ENCODE measurements around the gene ACTR10.
"Not testable (repeated sequence)": the region's sequence is repeated elsewhere in the genome, so short reads cannot be mapped to it uniquely, and the experiment has no call there.

The ACTR10 gene

GRCh38 chr14:58258156-58258555 lies 58.2 kb downstream of the ACTR10 start:
- Histone ChIP-seq H3K27me3 (ENCODE audit: insufficient read depth, low read depth) (no peaks in the 10 kb centered on the region), H3K36me3 (ENCODE audit: insufficient read depth) (no peaks in the 10 kb centered on the region), H3K9ac (no peak overlapping the region), H3K27ac (no peak overlapping the region), H4K20me1 (ENCODE audit: insufficient read depth) (no peaks in the 10 kb centered on the region), H3K4me2 (no peak overlapping the region), H3K4me3 (IDR thresholded peaks at IDR 0.05; ENCODE audit: insufficient read depth, low read depth, low read length) (no peak overlapping the region), H3K4me1 (ENCODE audit: low read depth, poor library complexity, severe bottlenecking) (no peaks in the 10 kb centered on the region), H3K79me2 (ENCODE audit: insufficient read depth, low read depth) (0 out of 2 replicates have a peak, but pooled peaks cover 5% of the 10 kb centered on the region), H2AFZ (ENCODE audit: low read depth) (no peak overlapping the region)
- TF ChIP-seq CTCF (conservative IDR thresholded peaks at IDR 0.05; ENCODE audit: low read depth, low read length) = no peak

- not testable (repeated sequence) for H3K9ac ChIP-seq; H3K4me2 ChIP-seq; H2AFZ ChIP-seq (ENCODE audit: low read depth); H3K27me3 ChIP-seq (ENCODE audit: insufficient read depth, low read depth); H3K4me1 ChIP-seq (ENCODE audit: low read depth, poor library complexity, severe bottlenecking); H3K27ac ChIP-seq; H3K79me2 ChIP-seq (ENCODE audit: insufficient read depth, low read depth); H4K20me1 ChIP-seq (ENCODE audit: insufficient read depth); H3K4me3 ChIP-seq (IDR thresholded peaks at IDR 0.05; ENCODE audit: insufficient read depth, low read depth, low read length); H3K36me3 ChIP-seq (ENCODE audit: insufficient read depth)
Observed at GRCh38 chr14:58262005-58262404, 62.1 kb downstream of the ACTR10 start.

- Histone ChIP-seq H2AFZ (ENCODE audit: low read depth) (no peak overlapping the region), H3K9ac (no peak overlapping the region), H3K36me3 (ENCODE audit: insufficient read depth) (0 out of 2 replicates have a peak, but pooled peaks cover 2% of the 10 kb centered on the region)
Observed at GRCh38 chr14:58265401-58265800, 65.5 kb downstream of the ACTR10 start.

GRCh38 chr14:58270628-58271027 lies 70.7 kb downstream of the ACTR10 start:
- Histone ChIP-seq H3K9ac (no peak overlapping the region), H3K4me2 (no peak overlapping the region), H3K27ac (no peak overlapping the region), H3K27me3 (ENCODE audit: insufficient read depth, low read depth) (no peaks in the 10 kb centered on the region), H4K20me1 (ENCODE audit: insufficient read depth) (no peaks in the 10 kb centered on the region), H2AFZ (ENCODE audit: low read depth) (no peak overlapping the region), H3K79me2 (ENCODE audit: insufficient read depth, low read depth) (no peaks in the 10 kb centered on the region), H3K36me3 (ENCODE audit: insufficient read depth) (0 out of 2 replicates have a peak, but pooled peaks cover 2% of the 10 kb centered on the region), H3K4me1 (ENCODE audit: low read depth, poor library complexity, severe bottlenecking) (peaks cover 9% of the 10 kb centered on the region), H3K4me3 (IDR thresholded peaks at IDR 0.05; ENCODE audit: insufficient read depth, low read depth, low read length) (no peak overlapping the region)
- TF ChIP-seq CTCF (conservative IDR thresholded peaks at IDR 0.05; ENCODE audit: low read depth, low read length) = no peak

More at GRCh38 chr14:58265401-58265800, 65.5 kb downstream of the ACTR10 start:
- H3K27me3 ChIP-seq (ENCODE audit: insufficient read depth, low read depth) = no peaks in the 10 kb centered on the region
- H4K20me1 ChIP-seq (ENCODE audit: insufficient read depth) = no peaks in the 10 kb centered on the region
- no peak for TF ChIP-seq CTCF (conservative IDR thresholded peaks at IDR 0.05; ENCODE audit: low read depth, low read length)
- no peak overlapping the region for H3K4me2 ChIP-seq
- H3K4me1 ChIP-seq (ENCODE audit: low read depth, poor library complexity, severe bottlenecking) = peaks cover 2% of the 10 kb centered on the region
- no peaks in the 10 kb centered on the region for H3K79me2 ChIP-seq (ENCODE audit: insufficient read depth, low read depth)
- H3K27ac ChIP-seq = no peak overlapping the region
- no peak overlapping the region for H3K4me3 ChIP-seq (IDR thresholded peaks at IDR 0.05; ENCODE audit: insufficient read depth, low read depth, low read length)

GRCh38 chr14:58272588-58273372 lies 72.8 kb downstream of the ACTR10 start:
- Histone ChIP-seq H2AFZ (ENCODE audit: low read depth) (no peak overlapping the region), H4K20me1 (ENCODE audit: insufficient read depth) (0 out of 2 replicates have a peak, but pooled peaks cover 8% of the 10 kb centered on the region), H3K27me3 (ENCODE audit: insufficient read depth, low read depth) (no peaks in the 10 kb centered on the region), H3K79me2 (ENCODE audit: insufficient read depth, low read depth) (peaks cover 5% of the 10 kb centered on the region; the same call in 1 of the 2 replicates), H3K27ac (no peak overlapping the region), H3K36me3 (ENCODE audit: insufficient read depth) (no peaks in the 10 kb centered on the region), H3K4me3 (IDR thresholded peaks at IDR 0.05; ENCODE audit: insufficient read depth, low read depth, low read length) (no peak overlapping the region), H3K4me1 (ENCODE audit: low read depth, poor library complexity, severe bottlenecking) (peaks cover 13% of the 10 kb centered on the region), H3K4me2 (no peak overlapping the region), H3K9ac (no peak overlapping the region)
- TF ChIP-seq CTCF (conservative IDR thresholded peaks at IDR 0.05; ENCODE audit: low read depth, low read length) = no peak
